Karpas-422 (cell line): ENCODE measurements around the gene VPS37D. TPM values are rescaled to one million over a fixed set of nuclear protein-coding genes. Genes with fewer than 3 reads are reported as not detected.
"Not testable (repeated sequence)": the region's sequence is repeated elsewhere in the genome, so short reads cannot be mapped to it uniquely, and the experiment has no call there.

ENCODE experiments used
- DNase-seq: peaks from one replicate; pipeline ENCODE4 v3.0.0-alpha.2; 2015
- H2AFZ ChIP-seq: fragments of 200-600 bp; sonication (generic); 2 replicates; pipeline ENCODE4 v1.6.1; 2014; ENCODE audit warnings: antibody characterized with exemption, low read length, mixed read lengths
- H3K27ac ChIP-seq: fragments of 200-600 bp; sonication (generic); 2 replicates; pipeline ENCODE4 v1.5.1; 2014; ENCODE audit warnings: mild to moderate bottlenecking, low read length, moderate library complexity
- H3K27me3 ChIP-seq: fragments of 200-600 bp; sonication (generic); 2 replicates; pipeline ENCODE4 v1.6.1; 2014; ENCODE audit warnings: low read length, mixed read lengths
- H3K36me3 ChIP-seq: fragments of 200-600 bp; sonication (generic); 2 replicates; pipeline ENCODE4 v1.6.1; 2014; ENCODE audit warnings: low read length, mixed read lengths; ENCODE audit not compliant: insufficient read depth
- H3K4me1 ChIP-seq: fragments of 200-600 bp; sonication (generic); 2 replicates; pipeline ENCODE4 v1.6.1; 2014; ENCODE audit warnings: mild to moderate bottlenecking, low read length, mixed read lengths
- H3K4me2 ChIP-seq: fragments of 200-600 bp; sonication (generic); 2 replicates; pipeline ENCODE4 v1.6.1; 2014; ENCODE audit warnings: low read length, low read depth, mild to moderate bottlenecking; ENCODE audit not compliant: poor library complexity, severe bottlenecking
- H3K4me3 ChIP-seq: fragments of 200-600 bp; sonication (generic); 2 replicates; pipeline ENCODE4 v1.5.1; 2014; ENCODE audit warnings: mild to moderate bottlenecking, antibody characterized with exemption, low read length, mixed read lengths
- H3K79me2 ChIP-seq: fragments of 200-600 bp; sonication (generic); 2 replicates; pipeline ENCODE4 v1.6.1; 2014; ENCODE audit warnings: mild to moderate bottlenecking, low read length, mixed read lengths
- H3K9ac ChIP-seq: fragments of 200-600 bp; sonication (generic); 2 replicates; pipeline ENCODE4 v1.6.0; 2014; ENCODE audit warnings: low read length
- H3K9me2 ChIP-seq: fragments of 200-600 bp; sonication (generic), shearing (Covaris generic); replicated peaks from 2 replicates; pipeline ENCODE4 v1.6.0; 2014; ENCODE audit warnings: mild to moderate bottlenecking, low read length, moderate library complexity; ENCODE audit not compliant: insufficient read depth
- H3K9me3 ChIP-seq: fragments of 300-700, 200-600 bp; sonication (generic); 2 replicates; pipeline ENCODE4 v1.6.1; 2014; ENCODE audit warnings: low read length, mixed read lengths
- H4K20me1 ChIP-seq: fragments of 200-600 bp; sonication (generic); 2 replicates; pipeline ENCODE4 v1.6.1; 2014; ENCODE audit warnings: mild to moderate bottlenecking, antibody characterized with exemption, low read length, low read depth; ENCODE audit not compliant: insufficient read depth
- total RNA-seq: library from RNA; depleted of rRNA; stranded (reverse); fragments of >200 nt; shearing (Covaris generic); gene quantifications from 2 replicates; pipeline ENCODE4 v1.2.3, GENCODE V29; 2014; ENCODE audit warnings: low replicate concordance

Gene VPS37D
- total RNA-seq, 1 experiment from 2014 or later, result not detected

GRCh38 chr7:73649576-73649975, 18.1 kb upstream of the VPS37D start:
- Histone ChIP-seq H2AFZ (no peak overlapping the region), H3K4me3 (no peak overlapping the region), H3K4me1 (peaks cover 3% of the 10 kb centered on the region; the same call in 1 of the 2 replicates), H3K4me2 (no peak overlapping the region), H3K9me2 (no peaks in the 10 kb centered on the region), H3K36me3 (no peaks in the 10 kb centered on the region), H3K79me2 (no peaks in the 10 kb centered on the region), H3K9me3 (no peaks in the 10 kb centered on the region), H3K27me3 (no peaks in the 10 kb centered on the region), H3K27ac (no peak overlapping the region), H3K9ac (no peak overlapping the region), H4K20me1 (no peaks in the 10 kb centered on the region)
- no peak for DNase-seq

- H3K36me3 ChIP-seq, result no peaks in the 10 kb centered on the region
- H2AFZ ChIP-seq, result no peak overlapping the region
- H3K27ac ChIP-seq, result no peak overlapping the region
- no peaks in the 10 kb centered on the region for H3K9me2 ChIP-seq
- H3K9ac ChIP-seq, result no peak overlapping the region
- no peak for DNase-seq
- H3K4me1 ChIP-seq, result peaks cover 3% of the 10 kb centered on the region; the same call in 1 of the 2 replicates
- H3K79me2 ChIP-seq, result no peaks in the 10 kb centered on the region
- no peak overlapping the region for H3K4me2 ChIP-seq
- H4K20me1 ChIP-seq, result no peaks in the 10 kb centered on the region
- no peak overlapping the region for H3K4me3 ChIP-seq
- H3K27me3 ChIP-seq, result no peaks in the 10 kb centered on the region
- no peaks in the 10 kb centered on the region for H3K9me3 ChIP-seq
These were observed 17.1 kb upstream of the VPS37D start for GRCh38 chr7:73650524-73650923.

GRCh38 chr7:73652541-73652949, 15.1 kb upstream of the VPS37D start:
- H3K79me2 ChIP-seq, result no peaks in the 10 kb centered on the region
- no peak overlapping the region for H2AFZ ChIP-seq
- DNase-seq, result no peak
- no peak overlapping the region for H3K9ac ChIP-seq
- H3K9me3 ChIP-seq, result no peaks in the 10 kb centered on the region
- peaks cover 3% of the 10 kb centered on the region; the same call in 1 of the 2 replicates for H3K4me1 ChIP-seq
- H3K9me2 ChIP-seq, result no peaks in the 10 kb centered on the region
- no peaks in the 10 kb centered on the region for H3K27me3 ChIP-seq
- H3K36me3 ChIP-seq, result no peaks in the 10 kb centered on the region
- no peak overlapping the region for H3K4me2 ChIP-seq
- H3K4me3 ChIP-seq, result no peak overlapping the region
- H4K20me1 ChIP-seq, result no peaks in the 10 kb centered on the region
- H3K27ac ChIP-seq, result no peak overlapping the region

- H3K36me3 ChIP-seq, result not testable (repeated sequence)
These were observed 12.3 kb upstream of the VPS37D start for GRCh38 chr7:73655309-73655708.

GRCh38 chr7:73659983-73660382, 7.6 kb upstream of the VPS37D start:
- Histone ChIP-seq H3K4me1 (no peaks in the 10 kb centered on the region), H3K9me2 (no peaks in the 10 kb centered on the region), H3K27ac (no peak overlapping the region), H3K36me3 (no peaks in the 10 kb centered on the region), H3K4me2 (no peak overlapping the region), H4K20me1 (no peaks in the 10 kb centered on the region), H3K9me3 (no peaks in the 10 kb centered on the region), H3K9ac (no peak overlapping the region), H3K27me3 (no peaks in the 10 kb centered on the region), H3K79me2 (no peaks in the 10 kb centered on the region), H2AFZ (no peak overlapping the region), H3K4me3 (no peak overlapping the region)
- no peak for DNase-seq

More at GRCh38 chr7:73655309-73655708, 12.3 kb upstream of the VPS37D start:
- not testable (repeated sequence) for H3K9ac ChIP-seq, H3K9me2 ChIP-seq, H3K27ac ChIP-seq, H3K4me3 ChIP-seq, DNase-seq, H3K4me2 ChIP-seq, H3K4me1 ChIP-seq, H3K9me3 ChIP-seq, H3K27me3 ChIP-seq, H3K79me2 ChIP-seq, H4K20me1 ChIP-seq, H2AFZ ChIP-seq

GRCh38 chr7:73660594-73660993, 7.0 kb upstream of the VPS37D start:
- H4K20me1 ChIP-seq, H3K36me3 ChIP-seq, H3K27ac ChIP-seq, H3K9me3 ChIP-seq, H3K27me3 ChIP-seq, H3K4me3 ChIP-seq, H3K79me2 ChIP-seq, H3K4me2 ChIP-seq, H3K9ac ChIP-seq, H2AFZ ChIP-seq, H3K9me2 ChIP-seq, H3K4me1 ChIP-seq, DNase-seq: not testable (repeated sequence)

GRCh38 chr7:73663033-73663432, 4.6 kb upstream of the VPS37D start:
- no peak for DNase-seq
- peaks cover 2% of the 10 kb centered on the region; the same call in 1 of the 2 replicates for H3K4me1 ChIP-seq
- H3K9ac ChIP-seq, result no peak overlapping the region
- H3K9me3 ChIP-seq, result no peaks in the 10 kb centered on the region
- no peak overlapping the region for H3K4me2 ChIP-seq
- H3K79me2 ChIP-seq, result no peaks in the 10 kb centered on the region
- no peaks in the 10 kb centered on the region for H3K9me2 ChIP-seq
- H3K4me3 ChIP-seq, result no peak overlapping the region
- H3K27me3 ChIP-seq, result no peaks in the 10 kb centered on the region
- no peak overlapping the region for H2AFZ ChIP-seq
- H3K27ac ChIP-seq, result no peak overlapping the region
- no peaks in the 10 kb centered on the region for H3K36me3 ChIP-seq
- H4K20me1 ChIP-seq, result no peaks in the 10 kb centered on the region

GRCh38 chr7:73668103-73668885, 663 bp downstream of the VPS37D start:
- Histone ChIP-seq H3K9ac (no peak overlapping the region), H2AFZ (no peak overlapping the region), H3K79me2 (no peaks in the 10 kb centered on the region), H3K27me3 (no peaks in the 10 kb centered on the region), H3K27ac (no peak overlapping the region), H3K36me3 (no peaks in the 10 kb centered on the region), H3K4me1 (peaks cover 2% of the 10 kb centered on the region; the same call in 1 of the 2 replicates), H3K4me3 (no peak overlapping the region), H4K20me1 (no peaks in the 10 kb centered on the region), H3K9me2 (no peaks in the 10 kb centered on the region), H3K9me3 (no peaks in the 10 kb centered on the region), H3K4me2 (no peak overlapping the region)
- no peak for DNase-seq
